ENCODE data around the gene SRGAP3.

Gene SRGAP3

GRCh38 chr3:9023226-9023590 is 226.2 kb downstream of the SRGAP3 start:
- H3K79me2 ChIP-seq (ENCODE audit: insufficient read depth, low read length), result no peaks in the 10 kb centered on the region
- no peaks in the 10 kb centered on the region for H3F3A ChIP-seq (ENCODE audit: insufficient read depth, low read length)
- H3K4me3 ChIP-seq (ENCODE audit: low read depth, low read length, poor library complexity, severe bottlenecking), result no peak overlapping the region
- H3K4me2 ChIP-seq (ENCODE audit: low read length), result no peak overlapping the region
- H3K9ac ChIP-seq (ENCODE audit: low read length), result no peak overlapping the region
- H3K9me3 ChIP-seq (ENCODE audit: low read length), result no peaks in the 10 kb centered on the region
- peaks cover 5% of the 10 kb centered on the region; the same call in 1 of the 2 replicates for H3K27me3 ChIP-seq (ENCODE audit: insufficient read depth, low read length)
- H3K27ac ChIP-seq (ENCODE audit: low read depth, low read length, poor library complexity, severe bottlenecking), result no peak overlapping the region
- H2AFZ ChIP-seq (ENCODE audit: low read length), result no peak overlapping the region
- H3K9me2 ChIP-seq (ENCODE audit: low read depth, low read length), result no peaks in the 10 kb centered on the region
- no peak for TF ChIP-seq EZH2 (IDR thresholded peaks at IDR 0.05; ENCODE audit: borderline replicate concordance, low read length)
- H4K20me1 ChIP-seq (ENCODE audit: insufficient read depth, low read length), result no peaks in the 10 kb centered on the region
- no peaks in the 10 kb centered on the region for H3K36me3 ChIP-seq (ENCODE audit: insufficient read depth, low read length)
- H3K4me1 ChIP-seq (ENCODE audit: insufficient read depth, low read length, severe bottlenecking), result no peaks in the 10 kb centered on the region

DNA sequence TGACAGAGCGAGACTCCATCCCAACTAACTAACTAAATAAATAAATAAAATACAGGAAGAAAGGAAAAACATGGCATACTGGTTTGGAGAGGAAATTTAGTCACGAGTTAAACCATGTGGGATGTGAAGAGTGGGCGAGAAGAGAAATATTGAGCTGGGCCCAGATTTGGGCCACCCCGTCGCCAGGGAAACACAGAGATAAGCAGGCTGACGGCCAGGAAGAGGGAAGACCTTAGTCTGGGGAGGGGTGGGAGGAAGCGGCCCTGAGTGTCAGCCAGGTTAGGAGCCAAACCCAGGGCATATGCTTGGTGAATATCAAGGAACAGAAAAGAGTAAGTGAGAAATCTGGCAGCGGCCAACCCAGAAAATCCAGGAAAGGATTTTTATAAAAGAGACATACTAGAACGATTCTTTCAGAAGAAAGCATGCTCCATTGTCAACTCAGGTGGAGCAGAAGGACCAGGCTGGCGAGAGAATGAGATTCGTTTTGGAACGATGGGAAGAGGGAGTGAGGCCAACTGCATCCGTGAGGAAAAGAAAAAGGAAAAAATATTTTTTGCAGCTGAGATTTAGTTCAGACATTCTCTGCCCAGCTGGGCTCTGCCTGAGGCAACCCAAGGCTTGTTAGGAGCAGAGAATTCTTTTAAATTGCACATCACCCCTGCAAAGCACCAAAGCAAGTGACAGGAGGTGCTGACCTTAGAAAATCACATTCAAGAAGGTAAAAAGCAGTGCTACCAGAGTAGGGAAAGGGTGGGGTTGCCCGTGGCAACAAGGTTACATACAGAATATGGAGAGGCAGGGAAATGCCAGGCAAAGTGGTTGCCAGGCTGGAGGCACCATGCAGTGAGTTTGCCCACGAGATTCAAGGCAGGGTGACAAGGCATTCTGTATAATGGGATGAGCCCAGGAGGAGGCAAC is 226.9 kb downstream of the SRGAP3 start:
- no peak overlapping the region for H3K4me2 ChIP-seq (ENCODE audit: low read length)
- no peak overlapping the region for H2AFZ ChIP-seq (ENCODE audit: low read length)
- H3K4me1 ChIP-seq (ENCODE audit: insufficient read depth, low read length, severe bottlenecking), result no peaks in the 10 kb centered on the region
- H3K27me3 ChIP-seq (ENCODE audit: insufficient read depth, low read length), result peaks cover 5% of the 10 kb centered on the region; the same call in 1 of the 2 replicates
- no peaks in the 10 kb centered on the region for H3K9me3 ChIP-seq (ENCODE audit: low read length)
- H3F3A ChIP-seq (ENCODE audit: insufficient read depth, low read length), result no peaks in the 10 kb centered on the region
- no peak overlapping the region for H3K27ac ChIP-seq (ENCODE audit: low read depth, low read length, poor library complexity, severe bottlenecking)
- no peak overlapping the region for H3K4me3 ChIP-seq (ENCODE audit: low read depth, low read length, poor library complexity, severe bottlenecking)
- no peak overlapping the region for H3K9ac ChIP-seq (ENCODE audit: low read length)
- H3K9me2 ChIP-seq (ENCODE audit: low read depth, low read length), result no peaks in the 10 kb centered on the region
- no peaks in the 10 kb centered on the region for H4K20me1 ChIP-seq (ENCODE audit: insufficient read depth, low read length)
- H3K36me3 ChIP-seq (ENCODE audit: insufficient read depth, low read length), result no peaks in the 10 kb centered on the region
- H3K79me2 ChIP-seq (ENCODE audit: insufficient read depth, low read length), result no peaks in the 10 kb centered on the region
- no peak for TF ChIP-seq EZH2 (IDR thresholded peaks at IDR 0.05; ENCODE audit: borderline replicate concordance, low read length)

GRCh38 chr3:9021271-9022009 is 228.0 kb downstream of the SRGAP3 start:
- TF ChIP-seq CTCF (IDR thresholded peaks at IDR 0.05; ENCODE audit: low read length), result no peak
- Histone ChIP-seq H3K9me3 (ENCODE audit: low read length) (no peaks in the 10 kb centered on the region), H4K20me1 (ENCODE audit: insufficient read depth, low read length) (no peaks in the 10 kb centered on the region), H3K79me2 (ENCODE audit: insufficient read depth, low read length) (no peaks in the 10 kb centered on the region), H3K9ac (ENCODE audit: low read length) (no peak overlapping the region), H2AFZ (ENCODE audit: low read length) (no peak overlapping the region), H3F3A (ENCODE audit: insufficient read depth, low read length) (no peaks in the 10 kb centered on the region), H3K4me3 (ENCODE audit: low read depth, low read length, poor library complexity, severe bottlenecking) (no peak overlapping the region), H3K27me3 (ENCODE audit: insufficient read depth, low read length) (peaks cover 3% of the 10 kb centered on the region; the same call in 1 of the 2 replicates), H3K4me2 (ENCODE audit: low read length) (no peak overlapping the region), H3K27ac (ENCODE audit: low read depth, low read length, poor library complexity, severe bottlenecking) (no peak overlapping the region), H3K4me1 (ENCODE audit: insufficient read depth, low read length, severe bottlenecking) (no peaks in the 10 kb centered on the region), H3K9me2 (ENCODE audit: low read depth, low read length) (no peaks in the 10 kb centered on the region), H3K36me3 (ENCODE audit: insufficient read depth, low read length) (no peaks in the 10 kb centered on the region)

DNA sequence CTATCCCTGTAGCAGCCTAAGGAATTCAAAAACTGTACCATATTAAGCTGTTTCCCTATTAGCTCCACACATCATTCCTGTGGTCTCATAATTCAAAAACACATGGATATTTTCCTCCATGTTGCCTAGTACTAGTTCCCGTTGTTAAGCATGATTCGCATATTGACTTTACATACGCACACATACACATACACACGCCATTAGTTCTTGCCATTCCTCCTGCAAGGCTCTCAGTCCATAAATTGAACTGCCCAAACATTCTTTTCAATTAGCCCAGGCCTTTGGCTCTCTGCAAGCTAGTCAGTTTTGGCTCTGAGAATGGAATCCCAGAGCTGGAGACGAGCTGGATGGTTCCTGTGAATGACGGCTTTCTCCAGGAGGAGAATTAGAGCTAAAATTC is 229.0 kb downstream of the SRGAP3 start:
- no peaks in the 10 kb centered on the region for H4K20me1 ChIP-seq (ENCODE audit: insufficient read depth, low read length)
- H3F3A ChIP-seq (ENCODE audit: insufficient read depth, low read length), result no peaks in the 10 kb centered on the region
- no peak overlapping the region for H3K4me3 ChIP-seq (ENCODE audit: low read depth, low read length, poor library complexity, severe bottlenecking)
- H3K79me2 ChIP-seq (ENCODE audit: insufficient read depth, low read length), result no peaks in the 10 kb centered on the region
- TF ChIP-seq CTCF (IDR thresholded peaks at IDR 0.05; ENCODE audit: low read length) (no peak), EZH2 (IDR thresholded peaks at IDR 0.05; ENCODE audit: borderline replicate concordance, low read length) (no peak)
- H3K27ac ChIP-seq (ENCODE audit: low read depth, low read length, poor library complexity, severe bottlenecking), result no peak overlapping the region
- no peaks in the 10 kb centered on the region for H3K9me3 ChIP-seq (ENCODE audit: low read length)
- H3K4me1 ChIP-seq (ENCODE audit: insufficient read depth, low read length, severe bottlenecking), result no peaks in the 10 kb centered on the region
- no peak overlapping the region for H3K9ac ChIP-seq (ENCODE audit: low read length)
- no peaks in the 10 kb centered on the region for H3K9me2 ChIP-seq (ENCODE audit: low read depth, low read length)
- H3K27me3 ChIP-seq (ENCODE audit: insufficient read depth, low read length), result no peaks in the 10 kb centered on the region
- H3K4me2 ChIP-seq (ENCODE audit: low read length), result no peak overlapping the region
- H2AFZ ChIP-seq (ENCODE audit: low read length), result no peak overlapping the region
- no peaks in the 10 kb centered on the region for H3K36me3 ChIP-seq (ENCODE audit: insufficient read depth, low read length)
